Measurements from ENCODE around the gene RHEB. TPM values are rescaled to one million over a fixed set of nuclear protein-coding genes. Genes with fewer than 3 reads are reported as not detected.
A peak's percentile ranks its signal among the peaks of the same experiment; 100 is the strongest.

RHEB gene
- total and polyA plus RNA-seq, 2 experiments from 2014 or later, result 101 to 239 TPM

GRCh38 chr7:151553356-151553755 lies 33.7 kb upstream of the RHEB start:
- Histone ChIP-seq H3K9me2 (ENCODE audit: insufficient read depth) (no peaks in the 10 kb centered on the region), H3K79me2 (replicated peaks; ENCODE audit: insufficient read depth) (no peaks in the 10 kb centered on the region), H4K20me1 (replicated peaks; ENCODE audit: insufficient read depth) (no peaks in the 10 kb centered on the region), H3K27me3 (ENCODE audit: insufficient read depth) (no peaks in the 10 kb centered on the region), H2AFZ (no peak overlapping the region), H3K36me3 (ENCODE audit: insufficient read depth) (no peaks in the 10 kb centered on the region), H3F3A (replicated peaks; ENCODE audit: low read depth) (no peaks in the 10 kb centered on the region), H3K4me2 (no peak overlapping the region), H3K4me1 (ENCODE audit: insufficient read depth) (no peaks in the 10 kb centered on the region), H3K27ac (ENCODE audit: low read depth) (no peak overlapping the region), H3K4me3 (no peak overlapping the region)
- peak; percentile 73 for ATAC-seq
- no peaks in the 10 kb centered on the region; the same call in 2 of the 3 replicates for H3K36me3 Mint-ChIP-seq (ENCODE audit: low read depth)
- peaks cover 24% of the 10 kb centered on the region for H3K4me1 Mint-ChIP-seq
- H3K9me3 Mint-ChIP-seq, result no peaks in the 10 kb centered on the region
- H3K27me3 Mint-ChIP-seq (ENCODE audit: insufficient read depth, low read depth, poor library complexity), result peaks cover 4% of the 10 kb centered on the region
- H3K27ac Mint-ChIP-seq, result no peak overlapping the region
- TF ChIP-seq ZNF331 (CRISPR knock-in tag; IDR thresholded peaks at IDR 0.05; ENCODE audit: low read depth), result no peak
- no peak for TF ChIP-seq CREB1 (CRISPR knock-in tag; IDR thresholded peaks at IDR 0.05; ENCODE audit: low read depth)
- no peak for TF ChIP-seq ZNF114 (CRISPR knock-in tag; IDR thresholded peaks at IDR 0.05)
- no peak for TF ChIP-seq JUNB (IDR thresholded peaks at IDR 0.05; ENCODE audit: unreplicated experiment)
- H3K4me3 Mint-ChIP-seq, result no peak overlapping the region
- DNase-seq (ENCODE audit: low spot score), result peak; percentile 35

DNA sequence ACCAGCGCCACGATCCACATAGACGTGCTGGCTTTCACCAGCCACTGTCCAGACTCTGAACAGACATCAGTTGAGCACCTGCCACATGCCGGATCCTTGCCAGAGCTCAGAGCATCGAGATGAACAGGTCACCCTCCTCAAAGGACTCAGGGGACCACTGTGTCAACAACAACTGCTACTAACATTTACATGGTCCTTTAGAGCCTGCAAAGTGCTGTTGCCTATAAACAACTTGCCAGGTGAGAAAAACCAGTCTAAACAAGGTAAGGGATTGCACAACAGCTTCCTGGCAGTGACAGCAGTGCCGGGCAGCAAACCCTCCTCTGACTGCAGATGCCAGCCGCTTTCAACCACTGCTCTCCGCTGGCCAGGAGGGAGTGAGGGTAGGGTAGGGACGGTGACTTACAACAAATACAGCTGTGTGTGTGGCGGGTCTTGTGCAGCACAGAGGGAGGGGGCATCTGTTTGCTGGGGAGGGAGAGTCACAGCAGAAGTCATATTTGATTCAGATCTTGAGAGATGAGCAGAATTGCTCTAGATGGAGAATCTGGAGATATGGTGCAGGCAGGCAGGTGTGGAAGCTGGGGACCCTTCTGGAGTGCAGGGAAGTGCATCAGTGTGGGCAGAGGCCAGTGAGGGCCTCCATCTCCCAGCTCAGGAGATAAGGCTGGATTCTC lies 32.8 kb upstream of the RHEB start:
- peak; percentile 25 for ATAC-seq
- no peaks in the 10 kb centered on the region for H4K20me1 ChIP-seq (replicated peaks; ENCODE audit: insufficient read depth)
- TF ChIP-seq, protein P1, sequence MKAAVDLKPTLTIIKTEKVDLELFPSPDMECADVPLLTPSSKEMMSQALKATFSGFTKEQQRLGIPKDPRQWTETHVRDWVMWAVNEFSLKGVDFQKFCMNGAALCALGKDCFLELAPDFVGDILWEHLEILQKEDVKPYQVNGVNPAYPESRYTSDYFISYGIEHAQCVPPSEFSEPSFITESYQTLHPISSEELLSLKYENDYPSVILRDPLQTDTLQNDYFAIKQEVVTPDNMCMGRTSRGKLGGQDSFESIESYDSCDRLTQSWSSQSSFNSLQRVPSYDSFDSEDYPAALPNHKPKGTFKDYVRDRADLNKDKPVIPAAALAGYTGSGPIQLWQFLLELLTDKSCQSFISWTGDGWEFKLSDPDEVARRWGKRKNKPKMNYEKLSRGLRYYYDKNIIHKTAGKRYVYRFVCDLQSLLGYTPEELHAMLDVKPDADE (IDR thresholded peaks at IDR 0.05), result no peak
- TF ChIP-seq, protein P2, sequence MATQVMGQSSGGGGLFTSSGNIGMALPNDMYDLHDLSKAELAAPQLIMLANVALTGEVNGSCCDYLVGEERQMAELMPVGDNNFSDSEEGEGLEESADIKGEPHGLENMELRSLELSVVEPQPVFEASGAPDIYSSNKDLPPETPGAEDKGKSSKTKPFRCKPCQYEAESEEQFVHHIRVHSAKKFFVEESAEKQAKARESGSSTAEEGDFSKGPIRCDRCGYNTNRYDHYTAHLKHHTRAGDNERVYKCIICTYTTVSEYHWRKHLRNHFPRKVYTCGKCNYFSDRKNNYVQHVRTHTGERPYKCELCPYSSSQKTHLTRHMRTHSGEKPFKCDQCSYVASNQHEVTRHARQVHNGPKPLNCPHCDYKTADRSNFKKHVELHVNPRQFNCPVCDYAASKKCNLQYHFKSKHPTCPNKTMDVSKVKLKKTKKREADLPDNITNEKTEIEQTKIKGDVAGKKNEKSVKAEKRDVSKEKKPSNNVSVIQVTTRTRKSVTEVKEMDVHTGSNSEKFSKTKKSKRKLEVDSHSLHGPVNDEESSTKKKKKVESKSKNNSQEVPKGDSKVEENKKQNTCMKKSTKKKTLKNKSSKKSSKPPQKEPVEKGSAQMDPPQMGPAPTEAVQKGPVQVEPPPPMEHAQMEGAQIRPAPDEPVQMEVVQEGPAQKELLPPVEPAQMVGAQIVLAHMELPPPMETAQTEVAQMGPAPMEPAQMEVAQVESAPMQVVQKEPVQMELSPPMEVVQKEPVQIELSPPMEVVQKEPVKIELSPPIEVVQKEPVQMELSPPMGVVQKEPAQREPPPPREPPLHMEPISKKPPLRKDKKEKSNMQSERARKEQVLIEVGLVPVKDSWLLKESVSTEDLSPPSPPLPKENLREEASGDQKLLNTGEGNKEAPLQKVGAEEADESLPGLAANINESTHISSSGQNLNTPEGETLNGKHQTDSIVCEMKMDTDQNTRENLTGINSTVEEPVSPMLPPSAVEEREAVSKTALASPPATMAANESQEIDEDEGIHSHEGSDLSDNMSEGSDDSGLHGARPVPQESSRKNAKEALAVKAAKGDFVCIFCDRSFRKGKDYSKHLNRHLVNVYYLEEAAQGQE (IDR thresholded peaks at IDR 0.05; ENCODE audit: unreplicated experiment), result no peak
- H3K4me1 ChIP-seq (ENCODE audit: insufficient read depth), result no peaks in the 10 kb centered on the region
- H3K4me3 ChIP-seq, result no peak overlapping the region
- H3K36me3 Mint-ChIP-seq (ENCODE audit: low read depth), result no peaks in the 10 kb centered on the region; the same call in 2 of the 3 replicates
- no peaks in the 10 kb centered on the region for H3K36me3 ChIP-seq (ENCODE audit: insufficient read depth)
- H3K9me2 ChIP-seq (ENCODE audit: insufficient read depth), result no peaks in the 10 kb centered on the region
- H3K4me3 Mint-ChIP-seq, result no peak overlapping the region
- H3K27me3 Mint-ChIP-seq (ENCODE audit: insufficient read depth, low read depth, poor library complexity), result peaks cover 4% of the 10 kb centered on the region
- no peak overlapping the region for H2AFZ ChIP-seq
- H3K4me2 ChIP-seq, result no peak overlapping the region
- no peaks in the 10 kb centered on the region for H3K79me2 ChIP-seq (replicated peaks; ENCODE audit: insufficient read depth)
- peaks cover 24% of the 10 kb centered on the region for H3K4me1 Mint-ChIP-seq
- no peaks in the 10 kb centered on the region for H3K27me3 ChIP-seq (ENCODE audit: insufficient read depth)
- DNase-seq (ENCODE audit: low spot score), result no peak
- no peaks in the 10 kb centered on the region for H3K9me3 Mint-ChIP-seq
- H3F3A ChIP-seq (replicated peaks; ENCODE audit: low read depth), result no peaks in the 10 kb centered on the region
- H3K27ac Mint-ChIP-seq, result no peak overlapping the region
- H3K27ac ChIP-seq (ENCODE audit: low read depth), result no peak overlapping the region

All from GM23338 (cell line).